ENCODE results near the gene RIPOR1.

Gene RIPOR1

GRCh38 chr16:67547423-67548264 is 19.0 kb downstream of the RIPOR1 start:
- Histone ChIP-seq H3F3A (ENCODE audit: insufficient read depth) (peaks cover 32% of the 10 kb centered on the region), H3K4me3 (ENCODE audit: insufficient read depth, low read length, poor library complexity, severe bottlenecking) (peak overlapping the region; percentile 35), H4K20me1 (ENCODE audit: low read depth, low read length) (no peaks in the 10 kb centered on the region), H3K27ac (ENCODE audit: low read depth, low read length) (peak overlapping the region; percentile 95), H3K36me3 (ENCODE audit: low read length) (no peaks in the 10 kb centered on the region), H2AFZ (ENCODE audit: low read depth, low read length, severe bottlenecking) (no peak overlapping the region), H3K27me3 (ENCODE audit: low read length) (no peaks in the 10 kb centered on the region), H3K79me2 (ENCODE audit: insufficient read depth, low read length) (peaks cover 16% of the 10 kb centered on the region), H3K9me2 (replicated peaks; ENCODE audit: insufficient read depth, low read length) (no peaks in the 10 kb centered on the region), H3K4me2 (ENCODE audit: low read depth, low read length, poor library complexity, severe bottlenecking) (peak overlapping the region; percentile 76), H3K9me3 (ENCODE audit: insufficient read depth, low read length) (no peaks in the 10 kb centered on the region), H3K9ac (ENCODE audit: low read length) (peak overlapping the region; percentile 60)
- TF ChIP-seq EZH2phosphoT487 (conservative IDR thresholded peaks at IDR 0.05; ENCODE audit: low read length), result no peak
- TF ChIP-seq CTCF (IDR thresholded peaks at IDR 0.05; ENCODE audit: insufficient read depth, low read length, poor library complexity, severe bottlenecking), result no peak

GRCh38 chr16:67548265-67549126 is 19.9 kb downstream of the RIPOR1 start:
- Histone ChIP-seq H2AFZ (ENCODE audit: low read depth, low read length, severe bottlenecking) (no peak overlapping the region), H3K36me3 (ENCODE audit: low read length) (no peaks in the 10 kb centered on the region), H3K9ac (ENCODE audit: low read length) (peak overlapping the region; percentile 60), H4K20me1 (ENCODE audit: low read depth, low read length) (no peaks in the 10 kb centered on the region), H3K4me2 (ENCODE audit: low read depth, low read length, poor library complexity, severe bottlenecking) (peak overlapping the region; percentile 76), H3K9me2 (replicated peaks; ENCODE audit: insufficient read depth, low read length) (no peaks in the 10 kb centered on the region), H3K27ac (ENCODE audit: low read depth, low read length) (peak overlapping the region; percentile 95), H3F3A (ENCODE audit: insufficient read depth) (peaks cover 32% of the 10 kb centered on the region), H3K4me3 (ENCODE audit: insufficient read depth, low read length, poor library complexity, severe bottlenecking) (peak overlapping the region; percentile 8), H3K79me2 (ENCODE audit: insufficient read depth, low read length) (peaks cover 23% of the 10 kb centered on the region), H3K9me3 (ENCODE audit: insufficient read depth, low read length) (no peaks in the 10 kb centered on the region), H3K27me3 (ENCODE audit: low read length) (no peaks in the 10 kb centered on the region)
- no peak for TF ChIP-seq EZH2phosphoT487 (conservative IDR thresholded peaks at IDR 0.05; ENCODE audit: low read length)
- TF ChIP-seq CTCF (IDR thresholded peaks at IDR 0.05; ENCODE audit: insufficient read depth, low read length, poor library complexity, severe bottlenecking), result no peak

- H3K79me2 ChIP-seq (ENCODE audit: insufficient read depth, low read length), result peaks cover 27% of the 10 kb centered on the region
- H3K36me3 ChIP-seq (ENCODE audit: low read length), result no peaks in the 10 kb centered on the region
- H3K27ac ChIP-seq (ENCODE audit: low read depth, low read length), result peak overlapping the region; percentile 95
- no peaks in the 10 kb centered on the region for H4K20me1 ChIP-seq (ENCODE audit: low read depth, low read length)
- peaks cover 32% of the 10 kb centered on the region for H3F3A ChIP-seq (ENCODE audit: insufficient read depth)
- no peak overlapping the region for H2AFZ ChIP-seq (ENCODE audit: low read depth, low read length, severe bottlenecking)
- no peaks in the 10 kb centered on the region for H3K27me3 ChIP-seq (ENCODE audit: low read length)
- no peaks in the 10 kb centered on the region for H3K9me2 ChIP-seq (replicated peaks; ENCODE audit: insufficient read depth, low read length)
- no peaks in the 10 kb centered on the region for H3K9me3 ChIP-seq (ENCODE audit: insufficient read depth, low read length)
- peak overlapping the region; percentile 60; the same call in 1 of the 2 replicates for H3K9ac ChIP-seq (ENCODE audit: low read length)
- no peak overlapping the region for H3K4me3 ChIP-seq (ENCODE audit: insufficient read depth, low read length, poor library complexity, severe bottlenecking)
- peak overlapping the region; percentile 76 for H3K4me2 ChIP-seq (ENCODE audit: low read depth, low read length, poor library complexity, severe bottlenecking)
- no peak for TF ChIP-seq EZH2phosphoT487 (conservative IDR thresholded peaks at IDR 0.05; ENCODE audit: low read length)
Measured at GRCh38 chr16:67549240-67549639, 20.6 kb downstream of the RIPOR1 start.

Measured in SU-DHL-6 (cell line).